A673 (cell line): ENCODE measurements around the gene TUBA4B. TPM values are rescaled to one million over a fixed set of nuclear protein-coding genes. Genes with fewer than 3 reads are reported as not detected.

ENCODE experiments used
- BruUV-seq: library from RNA; stranded (reverse); fragments of 400-500 nt; replicated peaks from 2 replicates; lab custom pipeline; 2021; lab: Mats Ljungman, UMichigan
- CTCF ChIA-PET: fragments of 300-600 bp; sonication (Branson Sonifier 250); formaldehyde crosslinking; loops from one replicate; lab custom pipeline; 2022; ENCODE audit warnings: antibody characterized with exemption; lab: Charles Lee
- POLR2A ChIA-PET: fragments of 300-600 bp; sonication (Branson Sonifier 250); formaldehyde crosslinking; loops from one replicate; lab custom pipeline; 2022; ENCODE audit warnings: antibody characterized with exemption; ENCODE audit not compliant: low non-redundant PET; lab: Charles Lee
- DNase-seq: peaks from one replicate; pipeline ENCODE4 v3.0.0-alpha.2; 2015; ENCODE audit warnings: low spot score
- H3K27ac ChIP-seq: fragments of 200-600 bp; sonication (generic); 2 replicates; pipeline ENCODE4 v1.5.1; 2016; ENCODE audit warnings: mixed run types, low read depth, mild to moderate bottlenecking, mixed read lengths, antibody characterized with exemption, low read length; ENCODE audit not compliant: poor library complexity, severe bottlenecking
- H3K27me3 ChIP-seq: fragments of 200-600 bp; sonication (generic); replicated peaks from 2 replicates; pipeline ENCODE4 v1.6.1; 2017; ENCODE audit warnings: mixed run types, low read depth, mild to moderate bottlenecking, mixed read lengths, antibody characterized with exemption, low read length; ENCODE audit not compliant: insufficient read depth, poor library complexity
- H3K36me3 ChIP-seq: fragments of 200-600 bp; sonication (generic); 2 replicates; pipeline ENCODE4 v1.6.1; 2016; ENCODE audit warnings: mixed run types, mild to moderate bottlenecking, mixed read lengths, antibody characterized with exemption, low read length; ENCODE audit not compliant: insufficient read depth, poor library complexity, severe bottlenecking
- H3K4me1 ChIP-seq: fragments of 200-600 bp; sonication (generic); 2 replicates; pipeline ENCODE4 v1.6.1; 2017; ENCODE audit warnings: mixed run types, mild to moderate bottlenecking, mixed read lengths, antibody characterized with exemption, low read length; ENCODE audit not compliant: insufficient read depth, poor library complexity, severe bottlenecking
- H3K4me3 ChIP-seq: fragments of 200-600 bp; sonication (generic); 2 replicates; pipeline ENCODE4 v1.5.1; 2016; ENCODE audit warnings: low read depth, mixed run types, mild to moderate bottlenecking, mixed read lengths, low read length; ENCODE audit not compliant: poor library complexity, severe bottlenecking
- H3K9me3 ChIP-seq: fragments of 200-600 bp; sonication (generic); 2 replicates; pipeline ENCODE4 v1.6.1; 2016; ENCODE audit warnings: mixed run types, low read depth, mild to moderate bottlenecking, mixed read lengths, antibody characterized with exemption, low read length; ENCODE audit not compliant: poor library complexity, severe bottlenecking
- CTCF ChIP-seq: fragments of 300-800, 200-600 bp; sonication (generic); conservative IDR thresholded peaks from 2 replicates; pipeline ENCODE4 v1.5.1; 2017; ENCODE audit warnings: low read depth, mild to moderate bottlenecking, antibody characterized with exemption, low read length, moderate library complexity, mixed read lengths
- EZH2 ChIP-seq: fragments of 200-600 bp; sonication (generic); IDR thresholded peaks from 2 replicates; pipeline ENCODE4 v1.6.1; 2017; ENCODE audit warnings: borderline replicate concordance, low read depth, mild to moderate bottlenecking, mixed read lengths, antibody characterized with exemption, low read length; ENCODE audit not compliant: poor library complexity, severe bottlenecking
- intact Hi-C: fragments of 100-400 bp; cut with micrococcal nuclease; formaldehyde crosslinking; loops from one replicate; pipeline ENCODE4 v1.10.0; 2022; ENCODE audit not compliant: unreplicated experiment
- microRNA-seq: library from miRNA; unstranded; fragments of <30 nt; microRNA quantifications from one replicate; pipeline ENCODE4 v1.2.0, GENCODE V29; 2021
- total RNA-seq: library from RNA; stranded (reverse); gene quantifications from 2 replicates; pipeline ENCODE4 v1.2.3, GENCODE V29; 2021

Gene TUBA4B
- total RNA-seq, 1 experiment from 2014 or later, result not detected

GRCh38 chr2:219314804-219315468, 61.9 kb downstream of the TUBA4B start:
- no peak overlapping the region for H3K27ac ChIP-seq
- H3K4me3 ChIP-seq, result no peak overlapping the region
- no peaks in the 10 kb centered on the region for H3K4me1 ChIP-seq
- CTCF ChIA-PET, result no interaction called here
- H3K27me3 ChIP-seq, result peaks cover 26% of the 10 kb centered on the region
- no peaks in the 10 kb centered on the region for H3K9me3 ChIP-seq
- no peaks in the 10 kb centered on the region for H3K36me3 ChIP-seq
- no TSS peak for BruUV-seq
- no peak for DNase-seq
- TF ChIP-seq EZH2, result no peak
- no peak for TF ChIP-seq CTCF
- POLR2A ChIA-PET, result interaction anchor here (0.6 kb wide), 1 partner anchor 9 kb away, joined by 3 read pairs; no protein-coding TSS in a partner anchor
- intact Hi-C loops, result no loop called here

Small RNAs within 50 kb of the gene (microRNA-seq; reads per million reads assigned to microRNA genes)
- not detected for gene MIR153-1

Other genes with a start within 250 kb of the TUBA4B start
- 0.13 and 0.83 TPM in 2 replicates for gene CFAP65, start 211.7 kb upstream of the TUBA4B start, total RNA-seq
- gene IHH, start 192.3 kb upstream of the TUBA4B start, total RNA-seq, result 0.15 TPM in 2 replicates
- gene NHEJ1, start 92.4 kb upstream of the TUBA4B start, total RNA-seq, result 16.6 and 18.0 TPM in 2 replicates
- gene SLC23A3, start 83.2 kb upstream of the TUBA4B start, total RNA-seq, result 1.9 and 2.2 TPM in 2 replicates
- 38.0 and 40.3 TPM in 2 replicates for gene CNPPD1, start 76.3 kb upstream of the TUBA4B start, total RNA-seq
- gene RETREG2, start 75.0 kb upstream of the TUBA4B start, total RNA-seq, result 53.1 and 59.0 TPM in 2 replicates
- gene ZFAND2B, start 46.5 kb upstream of the TUBA4B start, total RNA-seq, result 20.0 and 23.7 TPM in 2 replicates
- gene ABCB6, start 34.3 kb upstream of the TUBA4B start, total RNA-seq, result 87.7 and 101 TPM in 2 replicates
- 50.0 and 55.6 TPM in 2 replicates for gene ATG9A, start 23.6 kb upstream of the TUBA4B start, total RNA-seq
- gene ANKZF1, start 23.4 kb upstream of the TUBA4B start, total RNA-seq, result 30.6 and 39.1 TPM in 2 replicates
- gene GLB1L, start 7.8 kb upstream of the TUBA4B start, total RNA-seq, result 6.9 and 8.4 TPM in 2 replicates
- 22.0 and 27.6 TPM in 2 replicates for gene STK16, start 7.8 kb upstream of the TUBA4B start, total RNA-seq
- gene TUBA4A, start 675 bp downstream of the TUBA4B start, total RNA-seq, result 62.9 and 68.0 TPM in 2 replicates
- 24.4 and 24.6 TPM in 2 replicates for gene DNAJB2, start 26.1 kb downstream of the TUBA4B start, total RNA-seq
- gene PTPRN, start 56.2 kb downstream of the TUBA4B start, total RNA-seq, result 0.30 TPM in 1 of 2 replicates, not detected in the other
- not detected in 2 replicates for gene RESP18, start 79.5 kb downstream of the TUBA4B start, total RNA-seq
- 69.2 and 83.0 TPM in 2 replicates for gene DNPEP, start 134.7 kb downstream of the TUBA4B start, total RNA-seq
- gene DES, start 165.1 kb downstream of the TUBA4B start, total RNA-seq, result not detected in 2 replicates
- gene SPEG, start 181.6 kb downstream of the TUBA4B start, total RNA-seq, result 8.4 and 15.7 TPM in 2 replicates
- 32.1 and 45.8 TPM in 2 replicates for gene GMPPA, start 245.6 kb downstream of the TUBA4B start, total RNA-seq